ENCODE measurements around the gene SMIM29. TPM values are rescaled to one million over a fixed set of nuclear protein-coding genes. Genes with fewer than 3 reads are reported as not detected.

SMIM29 gene
- total RNA-seq, 4 donors from 2014 or later = 8.2 to 14.9 (median 12.5) TPM

GRCh38 chr6:34236443-34237315 lies 12.1 kb downstream of the SMIM29 start, which contains the start of gene HMGA1:
Gene HMGA1 (plus strand): TSS chr6:34236873. CDS start chr6:34240781, 3,908 bp downstream.
- 0 to 1% methylated on average over 12 to 67 of the region's 91 CpGs for WGBS, 2 donors (ENCODE audit: low coverage in 1 of 2)
- no peaks in the 10 kb centered on the region for H3K36me3 ChIP-seq
- no peaks in the 10 kb centered on the region for H3K27me3 ChIP-seq
- DNase-seq = peak; percentile 92
- peaks cover 0 to 33% (median 26%) of the 10 kb centered on the region in 4 donors for H3K4me1 ChIP-seq
- H3K9me3 ChIP-seq = no peaks in the 10 kb centered on the region
- in situ Hi-C loops (cut with MboI; ENCODE audit: low pct_ligation_motif_present in 1 of 4, low pct_unique_long_range_greater_than_20kb in 1 of 4, low sequenced_read_pairs in 3 of 4) = no loop called here
- intact Hi-C loops (cut with DNase I; ENCODE audit: low total_unique reads) = loop anchor here (5.0 kb wide), 1 partner anchor 1394 kb away; the partner anchor contains the start of gene PSMB8
- TF ChIP-seq POLR2AphosphoS5 (IDR thresholded peaks at IDR 0.05) (peak; percentile 89 to 98 (median 96)), EP300 (IDR thresholded peaks at IDR 0.05; ENCODE audit: low read depth) (no peak), CTCF (IDR thresholded peaks at IDR 0.05) (peak in 1 of 5 experiments; percentile 17), POLR2A (IDR thresholded peaks at IDR 0.05) (peak; percentile 98)
- peak within 1 kb of the TSS; percentile 96 to 99 (median 98) for H3K27ac ChIP-seq
- peak within 1 kb of the TSS; percentile 75 to 92 (median 85) for H3K4me3 ChIP-seq

GRCh38 chr6:34236131-34236442 lies 12.7 kb downstream of the SMIM29 start:
- DNase-seq = no peak
- in situ Hi-C loops (cut with MboI; ENCODE audit: low pct_ligation_motif_present in 1 of 4, low pct_unique_long_range_greater_than_20kb in 1 of 4, low sequenced_read_pairs in 3 of 4) = no loop called here
- intact Hi-C loops (cut with DNase I; ENCODE audit: low total_unique reads) = loop anchor here (5.0 kb wide), 1 partner anchor 1394 kb away; the partner anchor contains the start of gene PSMB8
- Histone ChIP-seq H3K36me3 (no peaks in the 10 kb centered on the region), H3K27me3 (no peaks in the 10 kb centered on the region), H3K4me1 (peaks cover 0 to 33% (median 26%) of the 10 kb centered on the region in 4 donors), H3K9me3 (no peaks in the 10 kb centered on the region), H3K4me3 (peak overlapping the region; percentile 75 to 92 (median 85)), H3K27ac (peak overlapping the region; percentile 96 to 99 (median 98))
- 13% methylated on average over 13 of the region's 13 CpGs; no CpG with 5 or more reads in 1 of the 2 donors for WGBS, 2 donors (ENCODE audit: low coverage in 1 of 2)
- TF ChIP-seq CTCF (IDR thresholded peaks at IDR 0.05) (no peak), EP300 (IDR thresholded peaks at IDR 0.05; ENCODE audit: low read depth) (no peak), POLR2A (IDR thresholded peaks at IDR 0.05) (no peak), POLR2AphosphoS5 (IDR thresholded peaks at IDR 0.05) (peak in 1 of 3 donors; percentile 47)

GRCh38 chr6:34235307-34236130 lies 13.3 kb downstream of the SMIM29 start:
- H3K9me3 ChIP-seq = no peaks in the 10 kb centered on the region
- 6% methylated on average over 39 of the region's 75 CpGs; no CpG with 5 or more reads in 1 of the 2 donors for WGBS, 2 donors (ENCODE audit: low coverage in 1 of 2)
- in situ Hi-C loops (cut with MboI; ENCODE audit: low pct_ligation_motif_present in 1 of 4, low pct_unique_long_range_greater_than_20kb in 1 of 4, low sequenced_read_pairs in 3 of 4) (no loop called here), intact Hi-C loops (cut with DNase I; ENCODE audit: low total_unique reads) (loop anchor here (5.0 kb wide), 1 partner anchor 1393 kb away; the partner anchor contains the start of gene PSMB8)
- H3K27me3 ChIP-seq = no peaks in the 10 kb centered on the region
- H3K36me3 ChIP-seq = no peaks in the 10 kb centered on the region
- H3K4me3 ChIP-seq = peak overlapping the region in 3 of 4 donors; percentile 75 to 92 (median 80)
- H3K4me1 ChIP-seq = peaks cover 0 to 33% (median 26%) of the 10 kb centered on the region in 4 donors
- TF ChIP-seq POLR2A (IDR thresholded peaks at IDR 0.05) (peak; percentile 1), EP300 (IDR thresholded peaks at IDR 0.05; ENCODE audit: low read depth) (no peak), POLR2AphosphoS5 (IDR thresholded peaks at IDR 0.05) (peak in 1 of 3 donors; percentile 41), CTCF (IDR thresholded peaks at IDR 0.05) (no peak)
- H3K27ac ChIP-seq = peak overlapping the region; percentile 96 to 99 (median 98)
- DNase-seq = peak; percentile 70

All from transverse colon (tissue), 4 donors.